GM12873 (cell line): Measurements from ENCODE around the gene ANKRD6.

Experiments used
- CTCF ChIP-seq: IDR thresholded peaks from 2 replicates; pipeline ENCODE4 v1.5.1; 2012; ENCODE audit warnings: low read depth, mild to moderate bottlenecking, moderate library complexity, low read length, control low read depth; ENCODE audit not compliant: insufficient read depth; ENCODE audit errors: missing control alignments

ANKRD6 gene

DNA sequence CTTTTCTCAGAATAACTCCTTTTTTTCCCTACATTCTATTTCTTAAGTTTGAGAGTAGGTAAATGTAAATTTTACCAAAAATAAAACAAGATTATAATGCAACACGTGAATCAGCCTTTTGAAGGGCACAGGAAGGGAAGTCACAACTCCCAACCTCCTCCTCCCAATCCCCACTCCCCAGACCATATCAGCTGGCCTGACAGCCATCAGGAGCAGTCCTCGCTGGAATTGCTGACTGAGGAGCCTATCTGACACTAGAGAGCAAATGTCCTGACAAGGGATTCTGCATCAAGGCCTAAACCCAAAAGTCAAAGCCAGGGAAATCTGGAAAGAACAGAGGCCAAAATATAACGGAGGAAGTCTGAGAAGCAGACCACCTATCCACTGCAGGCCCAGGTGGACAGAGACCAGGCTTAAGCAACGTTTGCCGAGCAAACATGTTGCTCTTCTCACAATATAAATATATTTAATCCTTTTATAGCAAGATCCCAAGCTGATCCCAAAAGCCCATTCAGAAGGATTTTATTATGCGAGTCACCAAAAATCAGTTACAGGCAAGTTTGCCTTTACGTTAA is 23.4 kb upstream of the ANKRD6 start:
- no peak for TF ChIP-seq CTCF

DNA sequence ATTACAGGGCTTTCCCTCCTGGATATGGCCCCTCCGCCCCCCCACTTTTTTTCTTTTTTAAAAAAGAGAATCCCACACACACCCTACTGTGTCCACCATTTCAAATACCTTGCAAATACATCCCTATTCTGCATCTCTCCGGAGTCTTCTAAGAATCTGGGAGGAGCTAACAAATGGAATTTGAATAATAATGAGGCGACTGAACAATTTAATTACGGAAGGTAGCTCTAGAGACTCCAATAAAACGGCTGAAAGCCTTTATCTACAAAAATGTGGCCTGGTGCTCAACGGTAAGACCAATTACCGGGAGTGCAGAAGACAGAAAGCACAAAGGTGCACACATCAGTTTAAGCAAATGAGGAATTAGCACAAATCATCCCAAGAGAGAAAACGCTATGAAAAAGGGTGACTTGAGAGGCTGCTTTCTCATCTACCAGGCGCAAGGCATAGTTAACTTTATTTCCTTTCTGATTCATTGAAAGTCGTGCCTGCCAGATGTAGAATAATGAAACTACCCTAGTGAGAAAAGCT is 22.7 kb upstream of the ANKRD6 start:
- TF ChIP-seq CTCF = no peak

GRCh38 chr6:89410788-89411144 is 22.2 kb upstream of the ANKRD6 start:
- no peak for TF ChIP-seq CTCF

- no peak for TF ChIP-seq CTCF
Measured at GRCh38 chr6:89411145-89412070, 21.5 kb upstream of the ANKRD6 start.

- TF ChIP-seq CTCF = no peak
Measured at GRCh38 chr6:89412071-89413005, 20.6 kb upstream of the ANKRD6 start, which contains the start of gene RRAGD. Gene RRAGD (minus strand): TSS chr6:89412273. CDS start chr6:89411993, 280 bp downstream.

DNA sequence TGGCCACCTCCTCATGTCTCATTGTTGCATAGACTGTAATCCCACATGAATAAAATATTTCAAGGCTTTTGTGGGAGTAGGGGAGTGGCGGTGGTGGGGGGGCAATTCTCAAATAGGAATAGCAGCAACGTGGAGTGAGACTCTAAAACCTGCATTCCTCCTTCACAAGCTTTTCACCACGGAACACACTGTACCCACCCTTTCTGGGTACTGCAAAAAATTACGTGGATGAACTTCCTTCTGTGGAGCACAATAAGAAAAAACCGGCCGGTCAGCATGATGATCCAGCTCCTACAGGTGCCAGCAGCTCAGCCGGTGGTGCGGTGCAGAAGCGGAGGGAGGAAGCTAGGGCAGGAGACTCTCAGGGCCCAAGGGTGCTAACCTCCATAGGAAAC is 19.9 kb upstream of the ANKRD6 start:
- no peak for TF ChIP-seq CTCF
